ENCODE measurements around the gene PRKAR1B.

PRKAR1B gene

GRCh38 chr7:721619-722248, 5.3 kb downstream of the PRKAR1B start:
- no peak for DNase-seq (ENCODE audit: low spot score)

- DNase-seq (ENCODE audit: low spot score), result no peak
These were observed 10.4 kb downstream of the PRKAR1B start for GRCh38 chr7:716636-717035.

- no peak for DNase-seq (ENCODE audit: low spot score)
These were observed 10.9 kb downstream of the PRKAR1B start for GRCh38 chr7:716222-716621.

GRCh38 chr7:714251-714671, 12.8 kb downstream of the PRKAR1B start:
- DNase-seq (ENCODE audit: low spot score), result no peak

GRCh38 chr7:713488-714230, 13.4 kb downstream of the PRKAR1B start:
- DNase-seq (ENCODE audit: low spot score), result no peak

- no peak for DNase-seq (ENCODE audit: low spot score)
These were observed 14.0 kb downstream of the PRKAR1B start for GRCh38 chr7:713139-713457.

- DNase-seq (ENCODE audit: low spot score), result no peak
These were observed 14.5 kb downstream of the PRKAR1B start for GRCh38 chr7:712381-713138.

- DNase-seq (ENCODE audit: low spot score), result no peak
These were observed 15.1 kb downstream of the PRKAR1B start for GRCh38 chr7:711922-712380.

GRCh38 chr7:711093-711921, 15.8 kb downstream of the PRKAR1B start:
- no peak for DNase-seq (ENCODE audit: low spot score)

- DNase-seq (ENCODE audit: low spot score), result no peak
These were observed 16.9 kb downstream of the PRKAR1B start for GRCh38 chr7:710161-710560.

- DNase-seq (ENCODE audit: low spot score), result no peak
These were observed 19.6 kb downstream of the PRKAR1B start for GRCh38 chr7:707296-708000.

GRCh38 chr7:706721-707120, 20.4 kb downstream of the PRKAR1B start:
- no peak for DNase-seq (ENCODE audit: low spot score)

- DNase-seq (ENCODE audit: low spot score), result no peak
These were observed 24.0 kb downstream of the PRKAR1B start for GRCh38 chr7:703049-703448.

GRCh38 chr7:701086-701671, 25.9 kb downstream of the PRKAR1B start:
- DNase-seq (ENCODE audit: low spot score), result no peak

- no peak for DNase-seq (ENCODE audit: low spot score)
These were observed 27.5 kb downstream of the PRKAR1B start for GRCh38 chr7:699476-700170.

GRCh38 chr7:698515-699475, 28.3 kb downstream of the PRKAR1B start:
- no peak for DNase-seq (ENCODE audit: low spot score)

- DNase-seq (ENCODE audit: low spot score), result no peak
These were observed 30.1 kb downstream of the PRKAR1B start for GRCh38 chr7:696812-697551.

GRCh38 chr7:696426-696811, 30.7 kb downstream of the PRKAR1B start:
- no peak for DNase-seq (ENCODE audit: low spot score)

- DNase-seq (ENCODE audit: low spot score), result no peak
These were observed 33.8 kb downstream of the PRKAR1B start for GRCh38 chr7:693280-693679.

Data from activated CD4-positive, alpha-beta T cell treated with anti-CD3 and anti-CD28 coated beads, Interleukin-2, Interleukin-4, amounts not matched to agents 100 ng/mL and 50 ng/mL, durations not matched to agents 16 hours and 8 hours (primary cell).